Upper lobe of left lung (tissue), 6 donors: Measurements from ENCODE around the gene RTL10. TPM values are rescaled to one million over a fixed set of nuclear protein-coding genes. Genes with fewer than 3 reads are reported as not detected.

ENCODE experiments used
- ATAC-seq, 2 donors: fragments of 200-7000 bp; cut with Tn5 transposase; one replicate each; pipeline ENCODE4 v1.9.1; 2022; ENCODE audit warnings: mild to moderate bottlenecking in 2 of 2, moderate library complexity in 2 of 2; ENCODE audit not compliant: low FRiP score in 2 of 2
- DNase-seq, 2 donors: peaks; one replicate each; pipeline ENCODE4 v3.0.0-alpha.2; 2019 to 2020
- H3K27ac ChIP-seq, 4 donors: fragments of 200-600 bp; sonication (generic); one replicate each; pipeline ENCODE4 v1.5.1; 2016 to 2019
- H3K27me3 ChIP-seq, 4 donors: fragments of 200-600 bp; sonication (generic); one replicate each; pipeline ENCODE4 v1.5.1; 2017 to 2019
- H3K36me3 ChIP-seq, 4 donors: fragments of 200-600 bp; sonication (generic); one replicate each; pipeline ENCODE4 v1.5.1; 2016 to 2019
- H3K4me1 ChIP-seq, 4 donors: fragments of 200-600 bp; sonication (generic); one replicate each; pipeline ENCODE4 v1.5.1; 2018 to 2019
- H3K4me3 ChIP-seq, 4 donors: fragments of 200-600 bp; sonication (generic); one replicate each; pipeline ENCODE4 v1.5.1; 2017 to 2019; ENCODE audit warnings: mild to moderate bottlenecking in 2 of 4, moderate library complexity in 1 of 4
- H3K9me3 ChIP-seq, 4 donors: fragments of 200-600 bp; sonication (generic); one replicate each; pipeline ENCODE4 v1.5.1; 2018 to 2019
- CTCF ChIP-seq, 6 experiments: fragments of 450-650 bp in 4 of 6; fragments of 200-600 bp in 2 of 6; sonication (generic) in 2 of 6; IDR thresholded peaks; one replicate each; pipeline ENCODE4 v1.5.1; 2016 to 2019; ENCODE audit warnings: antibody characterized with exemption in 6 of 6
- EP300 ChIP-seq, 4 donors: sonication (generic); formaldehyde crosslinking; IDR thresholded peaks; one replicate each; pipeline ENCODE4 v1.5.1; 2017; ENCODE audit warnings: antibody characterized with exemption in 4 of 4, control low read depth in 2 of 4
- POLR2A ChIP-seq, 4 donors: fragments of 450-650 bp; IDR thresholded peaks; one replicate each; pipeline ENCODE4 v1.5.1; 2016 to 2017; ENCODE audit warnings: antibody characterized with exemption in 4 of 4, mild to moderate bottlenecking in 2 of 4
- POLR2AphosphoS5 ChIP-seq, 2 donors: sonication (generic); formaldehyde crosslinking; IDR thresholded peaks; one replicate each; pipeline ENCODE4 v1.5.1; 2017; ENCODE audit warnings: antibody characterized with exemption in 2 of 2
- WGBS, 2 donors: methylation state at CpG; one replicate each; pipeline ENCODE4 v1.1.5; 2017 to 2018; 5-methylcytosine and 5-hydroxymethylcytosine counted together
- total RNA-seq, 6 donors: library from RNA; depleted of rRNA in 4 of 6; stranded (reverse); fragments of >200 nt in 4 of 6; gene quantifications; one replicate each; pipeline versions ENCODE4 v1.1.0 to v1.2.1, GENCODE V29; 2016 to 2021
- donor health status: DM: no; HTN: no; CAD: no; lungs with moderate emphysema.
- donor health status: DM: no; HTN: yes; CAD: no; lungs with severe emphysema.

Gene RTL10
- total RNA-seq, 6 donors from 2014 or later: 16.4 to 27.4 (median 24.1) TPM

GRCh38 chr22:19852177-19852781 lies 2.4 kb downstream of the RTL10 start:
- peak in 1 of 2 donors; percentile 62 for DNase-seq
- Histone ChIP-seq H3K4me3 (peak overlapping the region in 1 of 4 donors; percentile 88), H3K27ac (peak overlapping the region in 3 of 4 donors; percentile 91 to 99 (median 95)), H3K36me3 (peaks cover 0 to 22% (median 15%) of the 10 kb centered on the region in 4 donors), H3K4me1 (peaks cover 34 to 74% (median 66%) of the 10 kb centered on the region in 4 donors), H3K9me3 (no peaks in the 10 kb centered on the region), H3K27me3 (no peaks in the 10 kb centered on the region)
- TF ChIP-seq EP300 (IDR thresholded peaks at IDR 0.05) (no peak), POLR2AphosphoS5 (IDR thresholded peaks at IDR 0.05) (no peak), POLR2A (IDR thresholded peaks at IDR 0.05) (no peak), CTCF (IDR thresholded peaks at IDR 0.05) (no peak)
- WGBS, 2 donors: 78 to 85% methylated on average over 5 to 12 of the region's 12 CpGs
- no peak for ATAC-seq

GRCh38 chr22:19851291-19852176 lies 3.1 kb downstream of the RTL10 start:
- no peaks in the 10 kb centered on the region for H3K9me3 ChIP-seq
- H3K4me3 ChIP-seq: no peak overlapping the region
- peak overlapping the region; percentile 54 to 99 (median 80) for H3K27ac ChIP-seq
- TF ChIP-seq EP300 (IDR thresholded peaks at IDR 0.05) (peak in 1 of 4 donors; percentile 31), POLR2A (IDR thresholded peaks at IDR 0.05) (no peak)
- DNase-seq: peak; percentile 67 to 80
- H3K4me1 ChIP-seq: peaks cover 34 to 74% (median 66%) of the 10 kb centered on the region in 4 donors
- ATAC-seq: no peak
- peaks cover 0 to 22% (median 15%) of the 10 kb centered on the region in 4 donors for H3K36me3 ChIP-seq
- WGBS, 2 donors: 69 to 78% methylated on average over 11 to 20 of the region's 21 CpGs
- H3K27me3 ChIP-seq: no peaks in the 10 kb centered on the region

GRCh38 chr22:19850763-19851109 lies 3.9 kb downstream of the RTL10 start:
- no peaks in the 10 kb centered on the region for H3K9me3 ChIP-seq
- no peaks in the 10 kb centered on the region for H3K27me3 ChIP-seq
- H3K27ac ChIP-seq: peak overlapping the region; percentile 54 to 99 (median 80)
- DNase-seq: no peak
- WGBS, 2 donors: 74 to 88% methylated on average over 8 to 9 of the region's 9 CpGs
- TF ChIP-seq EP300 (IDR thresholded peaks at IDR 0.05) (no peak), POLR2A (IDR thresholded peaks at IDR 0.05) (no peak), POLR2AphosphoS5 (IDR thresholded peaks at IDR 0.05) (no peak), CTCF (IDR thresholded peaks at IDR 0.05) (no peak)
- no peak for ATAC-seq
- H3K36me3 ChIP-seq: peaks cover 0 to 22% (median 15%) of the 10 kb centered on the region in 4 donors
- peaks cover 27 to 69% (median 58%) of the 10 kb centered on the region in 4 donors for H3K4me1 ChIP-seq
- no peak overlapping the region for H3K4me3 ChIP-seq

GRCh38 chr22:19849835-19850762 lies 4.6 kb downstream of the RTL10 start:
- TF ChIP-seq EP300 (IDR thresholded peaks at IDR 0.05): peak in 2 of 4 donors; percentile 58 to 77
- TF ChIP-seq POLR2A (IDR thresholded peaks at IDR 0.05): peak in 1 of 4 donors; percentile 8
- TF ChIP-seq CTCF (IDR thresholded peaks at IDR 0.05): no peak
- peak; percentile 28 to 51 for TF ChIP-seq POLR2AphosphoS5 (IDR thresholded peaks at IDR 0.05)
- no peak overlapping the region for H3K4me3 ChIP-seq
- no peaks in the 10 kb centered on the region for H3K9me3 ChIP-seq
- no peaks in the 10 kb centered on the region for H3K27me3 ChIP-seq
- WGBS, 2 donors: 70 to 79% methylated on average over 9 of the region's 9 CpGs
- peaks cover 29 to 68% (median 57%) of the 10 kb centered on the region in 4 donors for H3K4me1 ChIP-seq
- H3K27ac ChIP-seq: peak overlapping the region; percentile 54 to 99 (median 80)
- DNase-seq (peak in 1 of 2 donors; percentile 88), ATAC-seq (peak in 1 of 2 donors; percentile 69)
- H3K36me3 ChIP-seq: peaks cover 0 to 22% (median 15%) of the 10 kb centered on the region in 4 donors
